Choroid plexus epithelial cell (primary cell): ENCODE measurements around the gene ADCK1.

Source experiments
- DNase-seq: peaks from one replicate; pipeline ENCODE4 v3.0.0-alpha.2; 2010; ENCODE audit warnings: low read depth
- H3K4me3 ChIP-seq: 2 replicates; pipeline ENCODE4 v1.5.1; 2011; ENCODE audit warnings: low read depth, mild to moderate bottlenecking, control low read depth, low read length, moderate library complexity
- CTCF ChIP-seq: conservative IDR thresholded peaks from 2 replicates; pipeline ENCODE4 v1.5.1; 2011; ENCODE audit warnings: low read depth, mild to moderate bottlenecking, control low read depth, inconsistent platforms, low read length, moderate library complexity

ADCK1 gene

GRCh38 chr14:77921818-77922217 is 121.9 kb downstream of the ADCK1 start:
- TF ChIP-seq CTCF, result no peak
- no peak for DNase-seq
- no peak overlapping the region for H3K4me3 ChIP-seq

- no peak overlapping the region for H3K4me3 ChIP-seq
- DNase-seq, result no peak
- no peak for TF ChIP-seq CTCF
These were observed 123.4 kb downstream of the ADCK1 start for GRCh38 chr14:77923131-77923936.

GRCh38 chr14:77924141-77924948 is 124.4 kb downstream of the ADCK1 start:
- DNase-seq, result no peak
- no peak for TF ChIP-seq CTCF
- H3K4me3 ChIP-seq, result no peak overlapping the region

GRCh38 chr14:77926942-77927341 is 127.0 kb downstream of the ADCK1 start:
- H3K4me3 ChIP-seq, result no peak overlapping the region
- TF ChIP-seq CTCF, result no peak
- DNase-seq, result no peak

GRCh38 chr14:77931441-77931840 is 131.5 kb downstream of the ADCK1 start:
- no peak for TF ChIP-seq CTCF
- H3K4me3 ChIP-seq, result no peak overlapping the region
- DNase-seq, result no peak

GRCh38 chr14:77936138-77936639 is 136.3 kb downstream of the ADCK1 start:
- no peak overlapping the region for H3K4me3 ChIP-seq
- no peak for TF ChIP-seq CTCF
- DNase-seq, result no peak
